HepG2 (cell line): Measurements from ENCODE around the gene SMPD2. TPM values are rescaled to one million over a fixed set of nuclear protein-coding genes. Genes with fewer than 3 reads are reported as not detected.

ENCODE experiments used
- ATAC-seq: fragments of 200-7000 bp; cut with Tn5 transposase; 3 replicates; pipeline ENCODE4 v1.9.1; 2020; ENCODE audit warnings: mild to moderate bottlenecking, moderate library complexity
- BruUV-seq: library from RNA; stranded (reverse); fragments of 400-500 nt; replicated peaks from 2 replicates; lab custom pipeline; 2021; lab: Mats Ljungman, UMichigan
- CTCF ChIA-PET: fragments of 300-600 bp; formaldehyde crosslinking; extraction: SDS; loops from one replicate; lab custom pipeline; 2021; ENCODE audit warnings: low total read pairs, inconsistent platforms, low intra/inter-chr PET ratio; lab: Yijun Ruan, JAX
- POLR2A ChIA-PET: fragments of 350-600 bp; sonication (Branson Sonifier 250); formaldehyde crosslinking; loops from one replicate; lab custom pipeline; 2020; ENCODE audit warnings: antibody characterized with exemption, inconsistent platforms; lab: Yijun Ruan, JAX
- DNase-seq: peaks from one replicate; pipeline ENCODE4 v3.0.0-alpha.2; 2015; ENCODE audit warnings: low spot score
- FAIRE-seq: peaks from 3 replicates; lab custom pipeline; 2011; peaks lifted over from hg19 to GRCh38; lab: Jason Lieb, UNC
- H2AFZ ChIP-seq: one replicate; pipeline ENCODE4 v1.6.1; 2011; ENCODE audit warnings: low read length, inconsistent platforms
- H3K27ac ChIP-seq: fragments of 300-600 bp; 3 replicates; pipeline ENCODE4 v1.8.0; 2011; ENCODE audit warnings: mixed run types, mild to moderate bottlenecking, mixed read lengths, low read length, inconsistent platforms; ENCODE audit not compliant: insufficient read depth; ENCODE audit errors: extremely low read length
- H3K27me3 ChIP-seq, 2 experiments: fragments of 200-600 bp in 1 of 2; 2 replicates in 1 of 2; 3 replicates in 1 of 2; pipeline versions ENCODE4 v1.6.0 to v1.8.0; 2011; ENCODE audit warnings: low read length in 2 of 2, mild to moderate bottlenecking in 2 of 2, moderate library complexity in 2 of 2, inconsistent platforms in 1 of 2; ENCODE audit not compliant: insufficient read depth in 2 of 2, control insufficient read depth in 1 of 2
- H3K36me3 ChIP-seq, 2 experiments: fragments of 200-600 bp in 1 of 2; replicated peaks in 1 of 2; 2 replicates in 1 of 2; 3 replicates in 1 of 2; pipeline versions ENCODE4 v1.5.1 to v1.8.0; 2011; ENCODE audit warnings: low read length in 2 of 2, inconsistent platforms in 1 of 2; ENCODE audit not compliant: insufficient read depth in 2 of 2, control insufficient read depth in 1 of 2
- H3K4me1 ChIP-seq: 2 replicates; pipeline ENCODE4 v1.5.1; 2012; ENCODE audit warnings: low read length, inconsistent platforms; ENCODE audit not compliant: insufficient read depth
- H3K4me2 ChIP-seq: 2 replicates; pipeline ENCODE4 v1.6.0; 2011; ENCODE audit warnings: low read depth, low read length, inconsistent platforms
- H3K4me3 ChIP-seq, 3 experiments: fragments of 200-600 bp in 1 of 3; sonication (generic), shearing (Covaris generic) in 1 of 3; replicated peaks in 1 of 3; 2 replicates each; pipeline ENCODE4 v1.5.1; 2011 to 2016; ENCODE audit warnings: low read length in 3 of 3, inconsistent platforms in 2 of 3, low read depth in 2 of 3, mild to moderate bottlenecking in 2 of 3, control low read depth in 1 of 3, mixed read lengths in 1 of 3; ENCODE audit not compliant: insufficient read depth in 1 of 3
- H3K79me2 ChIP-seq: one replicate; pipeline ENCODE4 v1.6.1; 2011; ENCODE audit warnings: low read length, inconsistent platforms; ENCODE audit not compliant: insufficient read depth
- H3K9ac ChIP-seq: 2 replicates; pipeline ENCODE4 v1.6.0; 2011; ENCODE audit warnings: mild to moderate bottlenecking, low read depth, low read length, inconsistent platforms; ENCODE audit not compliant: insufficient read depth
- H3K9me3 ChIP-seq: 2 replicates; pipeline ENCODE4 v1.5.1; 2012; ENCODE audit warnings: mild to moderate bottlenecking, low read length
- H4K20me1 ChIP-seq: 2 replicates; pipeline ENCODE4 v1.6.0; 2011; ENCODE audit warnings: inconsistent platforms, mild to moderate bottlenecking, low read length, moderate library complexity; ENCODE audit not compliant: insufficient read depth
- CEBPB ChIP-seq: IDR thresholded peaks from 2 replicates; pipeline ENCODE4 v1.6.1; 2011; ENCODE audit warnings: low read depth, low read length, improper control_type of control experiment, borderline replicate concordance
- MAFK ChIP-seq, 2 experiments: IDR thresholded peaks in 1 of 2; conservative IDR thresholded peaks in 1 of 2; 2 replicates each; pipeline ENCODE4 v1.6.1; 2011; ENCODE audit warnings: improper control_type of control experiment in 2 of 2, low read length in 2 of 2
- MATR3 ChIP-seq: sonication (generic); formaldehyde crosslinking; IDR thresholded peaks from 2 replicates; pipeline ENCODE4 v1.4.0; 2020; ENCODE audit warnings: missing genetic modification reagents
- TARDBP ChIP-seq: sonication (generic); formaldehyde crosslinking; IDR thresholded peaks from 2 replicates; pipeline ENCODE4 v1.8.0; 2022; ENCODE audit warnings: mild to moderate bottlenecking, missing genetic modification reagents
- ZNF282 ChIP-seq: fragments of 450-650 bp; IDR thresholded peaks from 2 replicates; pipeline ENCODE4 v1.6.1; 2018; ENCODE audit not compliant: partially characterized antibody
- ZNF335 ChIP-seq: sonication (generic); formaldehyde crosslinking; IDR thresholded peaks from 2 replicates; pipeline ENCODE4 v1.4.0; 2020; ENCODE audit warnings: missing genetic modification reagents
- WGBS: methylation state at CpG from one replicate; pipeline ENCODE4 v1.1.6; 2017; ENCODE audit warnings: low lambda C conversion rate; 5-methylcytosine and 5-hydroxymethylcytosine counted together
- in situ Hi-C: cut with HindIII; loops from 2 replicates; pipeline ENCODE4 v1.10.0; 2017; ENCODE audit warnings: low pct_unique_long_range_greater_than_20kb; ENCODE audit not compliant: extremely low pct_ligation_motif_present
- intact Hi-C: fragments of 100-400 bp; cut with micrococcal nuclease; formaldehyde crosslinking; loops from one replicate; pipeline ENCODE4 v1.10.0; 2022; ENCODE audit not compliant: unreplicated experiment
- polyA plus RNA-seq, 8 experiments: library from polyadenylated mRNA; depleted of rRNA in 3 of 8; stranded (reverse) in 7 of 8; unstranded in 1 of 8; fragments of >200 nt; fragmentation: Illumina TruSeq in 4 of 8; extraction: Trizol in 4 of 8; gene quantifications; 2 replicates each; pipeline versions ENCODE4 v1.2.1 to v1.2.3, GENCODE V29; 2011 to 2016; ENCODE audit warnings: low read depth in 4 of 8, missing spikeins in 1 of 8, mixed read lengths in 1 of 8; ENCODE audit not compliant: insufficient read depth in 1 of 8
- total RNA-seq, 5 experiments: library from RNA; depleted of rRNA; stranded (reverse); fragments of >200 nt; fragmentation: Illumina TruSeq; extraction: Trizol; gene quantifications; 2 replicates each; pipeline ENCODE4 v1.2.3, GENCODE V29; 2016; ENCODE audit warnings: low read depth in 1 of 5

SMPD2 gene
- total and polyA plus RNA-seq, 2 of the 13 experiments (the other 11 are each of a cell fraction or from before 2014, with no cell fraction given) = 5.9 to 10.6 TPM

- Histone ChIP-seq H3K4me1 (no peaks in the 10 kb centered on the region; the same call in 1 of the 2 replicates), H3K27ac (no peak overlapping the region), H3K4me3 (no peak overlapping the region), H3K36me3 (no peaks in the 10 kb centered on the region), H3K9me3 (no peaks in the 10 kb centered on the region), H3K79me2 (no peaks in the 10 kb centered on the region), H3K9ac (no peak overlapping the region), H4K20me1 (no peaks in the 10 kb centered on the region), H3K27me3 (no peaks in the 10 kb centered on the region; a peak in 2 of 5 replicates), H3K4me2 (no peak overlapping the region), H2AFZ (no peak overlapping the region)
- in situ Hi-C loops = no loop called here
- FAIRE-seq (no peak), DNase-seq (no peak), ATAC-seq (no peak)
- intact Hi-C loops = no loop called here
- CTCF ChIA-PET = no interaction called here
- 14% methylated on average over 5 of the region's 5 CpGs for WGBS
- no TSS peak for BruUV-seq
- TF ChIP-seq ZNF335 (CRISPR knock-in tag) (no peak), CEBPB (no peak), MATR3 (CRISPR knock-in tag) (no peak), TARDBP (CRISPR knock-in tag) (no peak), ZNF282 (no peak), MAFK (conservative IDR thresholded peaks at IDR 0.05 in 1 of 2, IDR thresholded peaks at IDR 0.05 in 1 of 2; ENCODE audit: low read length in 2 of 2) (peak; percentile 11 to 19; a peak in 2 of 4 replicates)
- POLR2A ChIA-PET = interaction anchor here (0.7 kb wide), 1 partner anchor 107 kb away, joined by 4 read pairs; no protein-coding TSS in a partner anchor
Measured at GRCh38 chr6:109491207-109491938, 50.8 kb downstream of the SMPD2 start.

Other genes starting within 250 kb of the SMPD2 start
- 148 and 222 TPM in 2 replicates for gene CD164, start 58.3 kb upstream of the SMPD2 start, total RNA-seq (2016; rRNA removed; fragmentation: Illumina TruSeq; extraction: Trizol)
- gene CD164, start 58.3 kb upstream of the SMPD2 start, polyA plus RNA-seq (2011; rRNA removed) = 257 and 293 TPM in 2 replicates
- gene PPIL6, start 96 bp upstream of the SMPD2 start, total RNA-seq (2016; rRNA removed; fragmentation: Illumina TruSeq; extraction: Trizol) = 0.22 TPM in 1 of 2 replicates, not detected in the other
- 0.01 and 0.46 TPM in 2 replicates for gene PPIL6, start 96 bp upstream of the SMPD2 start, polyA plus RNA-seq (2011; rRNA removed)
- gene MICAL1, start 15.0 kb downstream of the SMPD2 start, total RNA-seq (2016; rRNA removed; fragmentation: Illumina TruSeq; extraction: Trizol) = 1.9 and 6.9 TPM in 2 replicates
- 39.0 and 48.0 TPM in 2 replicates for gene MICAL1, start 15.0 kb downstream of the SMPD2 start, polyA plus RNA-seq (2011; rRNA removed)
- 6.2 and 8.7 TPM in 2 replicates for gene ZBTB24, start 42.5 kb downstream of the SMPD2 start, total RNA-seq (2016; rRNA removed; fragmentation: Illumina TruSeq; extraction: Trizol)
- 1.5 and 1.6 TPM in 2 replicates for gene ZBTB24, start 42.5 kb downstream of the SMPD2 start, polyA plus RNA-seq (2011; rRNA removed)